Calu3 (cell line): ENCODE results near the gene LRFN2. TPM values are rescaled to one million over a fixed set of nuclear protein-coding genes. Genes with fewer than 3 reads are reported as not detected.

ENCODE experiments used
- BruUV-seq: library from RNA; stranded (reverse); fragments of 400-500 nt; replicated peaks from 2 replicates; lab custom pipeline; 2021; lab: Mats Ljungman, UMichigan
- CTCF ChIA-PET: fragments of 300-600 bp; sonication (Branson Sonifier 250); formaldehyde crosslinking; loops from one replicate; lab custom pipeline; 2022; ENCODE audit warnings: antibody characterized with exemption; lab: Charles Lee
- DNase-seq: peaks from one replicate; pipeline ENCODE4 v3.0.0; 2022
- H3K27ac Mint-ChIP-seq: one replicate; pipeline ENCODE4 v1.8.0; 2022; ENCODE audit warnings: mixed read lengths; ENCODE audit not compliant: unreplicated experiment
- H3K27me3 Mint-ChIP-seq: one replicate; pipeline ENCODE4 v1.8.0; 2022; ENCODE audit warnings: mixed read lengths; ENCODE audit not compliant: unreplicated experiment
- H3K36me3 Mint-ChIP-seq: one replicate; pipeline ENCODE4 v1.8.0; 2022; ENCODE audit warnings: mild to moderate bottlenecking, moderate library complexity, mixed read lengths; ENCODE audit not compliant: insufficient read depth, unreplicated experiment
- H3K4me1 Mint-ChIP-seq: one replicate; pipeline ENCODE4 v1.8.0; 2022; ENCODE audit warnings: mild to moderate bottlenecking, low read depth, mixed read lengths; ENCODE audit not compliant: unreplicated experiment
- H3K4me3 Mint-ChIP-seq: one replicate; pipeline ENCODE4 v1.8.0; 2022; ENCODE audit warnings: mild to moderate bottlenecking, low read depth, moderate library complexity, mixed read lengths; ENCODE audit not compliant: unreplicated experiment
- H3K9me3 Mint-ChIP-seq: one replicate; pipeline ENCODE4 v1.8.0; 2022; ENCODE audit warnings: low read depth, mixed read lengths; ENCODE audit not compliant: unreplicated experiment
- intact Hi-C: fragments of 100-400 bp; cut with micrococcal nuclease; formaldehyde crosslinking; loops from one replicate; pipeline ENCODE4 v1.10.0; 2022; ENCODE audit not compliant: unreplicated experiment
- total RNA-seq: library from RNA; stranded (reverse); gene quantifications from 2 replicates; pipeline ENCODE4 v1.2.3, GENCODE V29; 2022
- TF ChIP-seq, protein P1 (sequence below): fragments of 200-600 bp; IDR thresholded peaks from one replicate; pipeline ENCODE4 v1.8.0; 2022; ENCODE audit warnings: antibody characterized with exemption; ENCODE audit not compliant: unreplicated experiment

Gene LRFN2
- total RNA-seq, 1 experiment from 2014 or later: not detected

DNA sequence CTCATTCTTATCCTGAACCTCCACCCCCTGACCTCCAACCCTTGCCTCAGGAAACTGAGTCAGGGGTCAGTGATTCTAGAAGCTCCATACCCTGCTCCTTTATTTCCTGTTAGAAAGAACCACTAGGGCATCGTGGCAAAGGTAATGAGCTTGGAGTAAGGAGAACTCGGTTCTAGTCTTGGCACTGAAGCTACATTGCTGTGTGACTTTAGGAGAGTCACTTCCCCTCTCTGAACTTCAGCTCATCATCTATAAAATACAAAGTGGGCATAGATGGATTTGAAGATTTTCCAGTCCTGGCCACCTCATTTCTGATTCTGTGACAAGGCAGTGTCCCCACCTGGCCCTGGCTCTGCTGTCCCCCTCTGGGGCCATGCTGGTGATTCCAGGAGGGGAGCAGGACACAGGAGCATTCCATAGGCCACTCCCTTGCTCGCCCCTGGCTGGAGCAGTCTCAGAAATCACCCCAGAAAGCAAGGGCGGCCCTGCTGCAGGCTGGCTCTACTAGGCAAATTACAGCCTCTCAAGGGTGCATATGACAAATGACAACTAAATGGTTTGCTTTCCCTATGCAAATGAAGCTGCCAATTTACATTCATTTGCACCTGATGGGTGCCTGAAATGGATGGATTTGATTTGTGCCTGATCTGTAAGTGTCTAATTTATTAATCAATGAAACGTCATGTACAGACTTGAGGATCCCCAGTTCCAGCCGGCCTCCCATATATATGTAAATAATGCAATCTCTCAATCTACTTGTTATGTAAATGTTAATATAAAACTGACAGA lies 62.2 kb downstream of the LRFN2 start:
- Mint-ChIP-seq H3K4me3 (no peak overlapping the region), H3K36me3 (no peaks in the 10 kb centered on the region), H3K27ac (no peak overlapping the region), H3K4me1 (no peaks in the 10 kb centered on the region), H3K9me3 (no peaks in the 10 kb centered on the region), H3K27me3 (peaks cover 76% of the 10 kb centered on the region)
- intact Hi-C loops: no loop called here
- no TSS peak for BruUV-seq
- TF ChIP-seq, protein P1, sequence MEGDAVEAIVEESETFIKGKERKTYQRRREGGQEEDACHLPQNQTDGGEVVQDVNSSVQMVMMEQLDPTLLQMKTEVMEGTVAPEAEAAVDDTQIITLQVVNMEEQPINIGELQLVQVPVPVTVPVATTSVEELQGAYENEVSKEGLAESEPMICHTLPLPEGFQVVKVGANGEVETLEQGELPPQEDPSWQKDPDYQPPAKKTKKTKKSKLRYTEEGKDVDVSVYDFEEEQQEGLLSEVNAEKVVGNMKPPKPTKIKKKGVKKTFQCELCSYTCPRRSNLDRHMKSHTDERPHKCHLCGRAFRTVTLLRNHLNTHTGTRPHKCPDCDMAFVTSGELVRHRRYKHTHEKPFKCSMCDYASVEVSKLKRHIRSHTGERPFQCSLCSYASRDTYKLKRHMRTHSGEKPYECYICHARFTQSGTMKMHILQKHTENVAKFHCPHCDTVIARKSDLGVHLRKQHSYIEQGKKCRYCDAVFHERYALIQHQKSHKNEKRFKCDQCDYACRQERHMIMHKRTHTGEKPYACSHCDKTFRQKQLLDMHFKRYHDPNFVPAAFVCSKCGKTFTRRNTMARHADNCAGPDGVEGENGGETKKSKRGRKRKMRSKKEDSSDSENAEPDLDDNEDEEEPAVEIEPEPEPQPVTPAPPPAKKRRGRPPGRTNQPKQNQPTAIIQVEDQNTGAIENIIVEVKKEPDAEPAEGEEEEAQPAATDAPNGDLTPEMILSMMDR: no peak
- CTCF ChIA-PET: no interaction called here
- no peak for DNase-seq

DNA sequence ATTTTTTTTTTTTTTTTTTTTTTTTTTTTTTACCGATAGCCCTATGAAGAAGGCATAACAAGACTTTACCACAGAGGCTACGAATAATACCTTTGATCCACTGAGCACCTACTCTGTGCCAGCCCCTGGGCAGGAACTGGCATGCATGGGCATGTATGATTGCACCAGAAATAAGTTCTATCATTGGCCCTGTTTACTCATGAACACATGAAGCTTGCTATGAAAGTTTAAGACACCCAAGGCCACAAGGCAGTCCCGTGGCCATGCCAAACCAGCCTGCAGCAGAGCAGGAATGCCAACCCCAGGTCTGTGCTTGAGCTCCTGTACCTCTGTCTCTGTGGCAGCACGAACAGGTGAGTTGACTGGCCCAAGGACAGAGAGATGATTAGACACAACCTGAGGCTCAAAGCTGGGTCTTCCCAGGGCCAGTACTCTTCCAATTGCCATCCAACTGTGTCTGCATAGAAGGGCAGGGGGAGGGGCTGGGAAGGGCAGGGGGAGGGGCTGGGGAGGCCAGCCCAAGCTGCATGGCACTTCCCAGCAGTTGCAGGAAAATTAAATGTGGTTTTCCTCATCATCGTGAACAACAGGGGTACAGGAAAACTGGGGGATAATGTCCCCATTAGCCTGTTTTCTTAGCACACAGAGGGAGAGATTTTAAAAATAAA lies 63.5 kb downstream of the LRFN2 start:
- no peak for DNase-seq
- CTCF ChIA-PET: interaction anchor here (0.7 kb wide), 1 partner anchor 13 kb away, joined by 10 read pairs; no protein-coding TSS in a partner anchor
- Mint-ChIP-seq H3K9me3 (peaks cover 5% of the 10 kb centered on the region), H3K4me1 (no peaks in the 10 kb centered on the region), H3K4me3 (no peak overlapping the region), H3K27ac (no peak overlapping the region), H3K36me3 (no peaks in the 10 kb centered on the region), H3K27me3 (peaks cover 85% of the 10 kb centered on the region)
- intact Hi-C loops: no loop called here
- no TSS peak for BruUV-seq
- TF ChIP-seq, protein P1: no peak

DNA sequence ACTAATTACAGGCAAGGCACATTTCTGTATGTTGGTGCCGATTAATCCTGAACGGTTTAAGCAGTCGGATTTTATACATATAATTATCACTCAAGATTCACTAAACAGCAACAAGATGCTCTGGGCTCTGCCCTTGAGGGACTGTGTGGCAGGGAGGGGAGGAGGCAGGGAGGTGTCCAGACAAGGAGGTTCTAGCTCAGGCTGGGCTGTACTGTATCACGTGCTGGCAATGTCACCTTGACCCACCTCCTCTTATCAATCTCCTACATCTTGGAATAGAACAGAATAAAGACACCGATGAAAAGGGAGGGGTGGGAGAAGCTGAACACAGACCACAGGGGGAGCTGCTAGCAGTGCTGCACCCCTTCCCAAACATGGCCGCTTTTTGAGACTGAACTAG lies 65.7 kb downstream of the LRFN2 start:
- CTCF ChIA-PET: interaction anchor here (0.7 kb wide), 1 partner anchor 170 kb away, joined by 3 read pairs; no protein-coding TSS in a partner anchor
- H3K4me3 Mint-ChIP-seq: no peak overlapping the region
- peaks cover 94% of the 10 kb centered on the region for H3K27me3 Mint-ChIP-seq
- no peaks in the 10 kb centered on the region for H3K4me1 Mint-ChIP-seq
- DNase-seq: no peak
- H3K9me3 Mint-ChIP-seq: peaks cover 5% of the 10 kb centered on the region
- no peak overlapping the region for H3K27ac Mint-ChIP-seq
- no peaks in the 10 kb centered on the region for H3K36me3 Mint-ChIP-seq
- no TSS peak for BruUV-seq
- TF ChIP-seq, protein P1: no peak
- intact Hi-C loops: no loop called here

DNA sequence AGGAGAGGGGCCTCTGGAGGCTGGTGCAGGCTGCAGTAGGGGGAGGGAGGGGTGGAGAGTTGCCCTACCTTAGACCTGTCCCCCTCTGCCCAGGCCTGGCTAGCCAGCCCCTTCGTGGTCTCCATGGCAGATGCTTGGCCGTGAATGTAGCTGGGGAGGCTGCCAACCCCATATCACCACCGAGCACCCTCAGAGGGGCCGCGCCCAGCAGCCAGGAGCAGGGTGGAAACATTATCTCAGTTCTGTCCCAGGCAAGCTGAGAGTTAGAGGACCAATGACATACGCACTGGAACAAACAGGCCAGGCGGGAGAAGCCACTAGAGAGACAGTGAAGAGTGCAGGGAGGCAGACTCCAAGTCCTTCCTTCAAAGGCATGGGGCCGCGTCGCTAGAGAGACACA lies 66.5 kb downstream of the LRFN2 start:
- TF ChIP-seq, protein P1: no peak
- Mint-ChIP-seq H3K36me3 (no peaks in the 10 kb centered on the region), H3K4me1 (no peaks in the 10 kb centered on the region), H3K27me3 (peaks cover 90% of the 10 kb centered on the region), H3K9me3 (peaks cover 5% of the 10 kb centered on the region), H3K4me3 (no peak overlapping the region), H3K27ac (no peak overlapping the region)
- DNase-seq: no peak
- intact Hi-C loops: no loop called here
- CTCF ChIA-PET: no interaction called here
- no TSS peak for BruUV-seq
